Parathyroid adenoma (tissue), 2 donors: ENCODE results near the gene PREX1.

Experiments used
- H2AFZ ChIP-seq: fragments of 300-600 bp; sonication (generic); one replicate; pipeline ENCODE4 v1.7.0; 2017; ENCODE audit warnings: antibody characterized with exemption, mild to moderate bottlenecking
- H3K27ac ChIP-seq: fragments of 300-600 bp; sonication (generic); one replicate; pipeline ENCODE4 v1.7.0; 2017
- H3K27me3 ChIP-seq: fragments of 300-600 bp; sonication (generic); one replicate; pipeline ENCODE4 v1.7.0; 2017; ENCODE audit warnings: low read length; ENCODE audit not compliant: control insufficient read depth, insufficient read depth
- H3K36me3 ChIP-seq: fragments of 300-600 bp; sonication (generic); one replicate; pipeline ENCODE4 v1.7.0; 2017; ENCODE audit warnings: low read length; ENCODE audit not compliant: control insufficient read depth, insufficient read depth
- H3K4me1 ChIP-seq: fragments of 300-600 bp; sonication (generic); one replicate; pipeline ENCODE4 v1.7.0; 2017; ENCODE audit warnings: control low read depth
- H3K4me2 ChIP-seq: fragments of 300-600 bp; sonication (generic); one replicate; pipeline ENCODE4 v1.7.0; 2017; ENCODE audit warnings: low read length
- H3K4me3 ChIP-seq: fragments of 300-600 bp; sonication (generic); one replicate; pipeline ENCODE4 v1.7.0; 2017; ENCODE audit warnings: low read depth, low read length
- H3K79me2 ChIP-seq: fragments of 300-600 bp; sonication (generic); one replicate; pipeline ENCODE4 v1.7.0; 2017; ENCODE audit warnings: control low read depth
- H3K9ac ChIP-seq: fragments of 300-600 bp; sonication (generic); one replicate; pipeline ENCODE4 v1.7.0; 2017; ENCODE audit warnings: mild to moderate bottlenecking
- H3K9me3 ChIP-seq: fragments of 300-600 bp; sonication (generic); one replicate; pipeline ENCODE4 v1.7.0; 2017; ENCODE audit warnings: low read length; ENCODE audit not compliant: control insufficient read depth
- CTCF ChIP-seq: fragments of 300-600 bp; sonication (generic); IDR thresholded peaks from one replicate; pipeline ENCODE4 v1.7.0; 2017; ENCODE audit warnings: antibody characterized with exemption, mild to moderate bottlenecking
- donor health status: primary hyperparathyroidism.

The PREX1 gene

GRCh38 chr20:48595495-48596333 is 232.1 kb downstream of the PREX1 start:
- H3K4me2 ChIP-seq: no peak overlapping the region
- H3K27ac ChIP-seq: no peak overlapping the region
- no peak overlapping the region for H2AFZ ChIP-seq
- no peaks in the 10 kb centered on the region for H3K9me3 ChIP-seq
- no peak overlapping the region for H3K4me3 ChIP-seq
- H3K9ac ChIP-seq: no peak overlapping the region
- TF ChIP-seq CTCF: no peak
- H3K79me2 ChIP-seq: no peaks in the 10 kb centered on the region
- no peaks in the 10 kb centered on the region for H3K27me3 ChIP-seq
- no peaks in the 10 kb centered on the region for H3K36me3 ChIP-seq
- no peaks in the 10 kb centered on the region for H3K4me1 ChIP-seq

GRCh38 chr20:48594533-48594932 is 233.3 kb downstream of the PREX1 start:
- Histone ChIP-seq H3K4me2 (no peak overlapping the region), H3K27me3 (no peaks in the 10 kb centered on the region), H2AFZ (no peak overlapping the region), H3K27ac (no peak overlapping the region), H3K36me3 (no peaks in the 10 kb centered on the region), H3K4me1 (no peaks in the 10 kb centered on the region), H3K9ac (no peak overlapping the region), H3K9me3 (no peaks in the 10 kb centered on the region), H3K79me2 (no peaks in the 10 kb centered on the region), H3K4me3 (no peak overlapping the region)
- TF ChIP-seq CTCF: no peak

- Histone ChIP-seq H3K9me3 (no peaks in the 10 kb centered on the region), H3K4me2 (no peak overlapping the region), H2AFZ (no peak overlapping the region), H3K36me3 (no peaks in the 10 kb centered on the region), H3K4me3 (no peak overlapping the region), H3K27me3 (no peaks in the 10 kb centered on the region), H3K27ac (no peak overlapping the region), H3K79me2 (no peaks in the 10 kb centered on the region), H3K9ac (no peak overlapping the region), H3K4me1 (no peaks in the 10 kb centered on the region)
- no peak for TF ChIP-seq CTCF
Measured at GRCh38 chr20:48592107-48592940, 235.5 kb downstream of the PREX1 start.

GRCh38 chr20:48586730-48587129 is 241.1 kb downstream of the PREX1 start:
- no peak overlapping the region for H3K4me2 ChIP-seq
- H3K4me3 ChIP-seq: no peak overlapping the region
- no peak overlapping the region for H2AFZ ChIP-seq
- H3K79me2 ChIP-seq: no peaks in the 10 kb centered on the region
- H3K9ac ChIP-seq: no peak overlapping the region
- H3K4me1 ChIP-seq: no peaks in the 10 kb centered on the region
- no peak overlapping the region for H3K27ac ChIP-seq
- TF ChIP-seq CTCF: no peak
- H3K9me3 ChIP-seq: no peaks in the 10 kb centered on the region
- H3K27me3 ChIP-seq: no peaks in the 10 kb centered on the region
- no peaks in the 10 kb centered on the region for H3K36me3 ChIP-seq
